HG02981 (cell line): ENCODE data around the gene NFATC3.
"Not testable (repeated sequence)": the region's sequence is repeated elsewhere in the genome, so short reads cannot be mapped to it uniquely, and the experiment has no call there.

Source experiments
- ATAC-seq: cut with Tn5 transposase; IDR thresholded peaks from one replicate; pipeline ENCODE4 v1.9.1; 2021; ENCODE audit warnings: mild to moderate bottlenecking, moderate library complexity; ENCODE audit not compliant: unreplicated experiment

The NFATC3 gene

DNA sequence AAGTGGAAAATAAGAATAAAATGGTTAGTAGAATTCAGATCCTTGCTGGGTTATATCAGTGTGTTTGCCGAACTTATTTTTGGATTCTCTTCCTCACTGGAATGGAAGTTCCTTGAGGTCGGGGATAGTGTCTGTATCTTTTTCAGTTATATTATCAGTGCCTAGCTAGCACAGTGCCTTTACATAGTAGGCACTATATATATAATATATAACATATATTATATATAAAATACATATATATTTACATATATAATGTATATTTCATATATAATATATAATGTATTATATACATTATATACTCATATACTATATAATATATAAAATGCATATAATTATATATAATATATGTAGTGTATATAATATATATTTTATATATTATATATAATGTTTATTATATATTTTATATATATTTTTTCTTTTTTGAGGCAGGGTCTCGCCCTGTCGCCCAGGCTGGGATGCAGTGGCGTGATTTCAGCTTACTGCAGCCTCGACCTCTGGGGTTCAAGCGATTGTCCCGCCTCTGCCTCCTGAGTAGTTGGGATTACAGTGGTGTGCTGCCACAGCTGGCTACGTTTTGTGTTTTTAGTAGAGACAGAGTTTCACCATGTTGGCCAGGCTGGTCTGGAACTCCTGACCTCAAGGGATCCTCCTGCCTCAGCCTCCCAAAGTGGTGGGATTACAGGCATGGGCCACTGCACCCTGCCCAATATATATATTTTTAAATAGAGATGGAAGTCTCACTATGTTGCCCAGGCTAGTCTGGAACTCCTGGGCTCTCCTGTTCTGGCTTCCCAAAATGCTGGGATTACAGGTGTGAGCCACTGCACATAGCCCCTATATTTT, 3.2 kb downstream of the NFATC3 start:
- no peak for ATAC-seq

DNA sequence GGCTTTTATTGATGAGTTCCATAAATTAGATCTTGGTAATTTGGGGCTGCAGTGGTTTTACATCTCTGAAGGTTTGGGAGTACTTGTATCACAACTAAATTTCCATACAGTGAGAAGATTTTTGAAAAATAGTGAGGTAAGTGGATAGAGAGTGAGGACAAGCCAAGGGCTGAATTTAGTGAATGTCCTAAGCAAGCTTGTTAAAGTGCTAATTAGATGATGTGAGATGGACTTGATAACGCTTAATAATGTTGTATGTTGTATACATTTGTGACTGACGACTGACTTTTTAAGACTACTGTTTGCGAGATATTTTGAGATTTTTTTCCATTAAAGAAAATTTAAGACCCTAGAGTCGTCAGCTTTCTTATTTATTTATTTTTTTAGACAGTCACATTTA, 3.9 kb downstream of the NFATC3 start:
- no peak for ATAC-seq

DNA sequence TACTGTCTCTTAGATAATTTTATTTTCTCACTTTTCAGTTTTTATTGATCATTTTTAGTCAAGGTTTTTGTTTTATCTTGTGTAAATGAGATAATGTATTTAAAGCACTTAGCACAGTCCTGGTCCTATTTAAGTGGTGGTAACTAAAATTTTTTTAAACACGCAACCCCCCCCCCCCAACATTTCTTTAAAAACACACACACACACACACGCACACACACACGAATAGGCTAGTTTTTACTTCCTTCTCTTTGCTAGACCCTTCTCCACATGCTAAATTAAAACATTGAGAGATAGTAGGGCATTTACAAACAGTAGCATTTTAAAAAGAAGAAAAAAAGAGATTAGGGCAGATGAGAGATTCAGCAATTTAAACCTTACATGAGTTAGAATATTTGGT, 5.0 kb downstream of the NFATC3 start:
- ATAC-seq: no peak

DNA sequence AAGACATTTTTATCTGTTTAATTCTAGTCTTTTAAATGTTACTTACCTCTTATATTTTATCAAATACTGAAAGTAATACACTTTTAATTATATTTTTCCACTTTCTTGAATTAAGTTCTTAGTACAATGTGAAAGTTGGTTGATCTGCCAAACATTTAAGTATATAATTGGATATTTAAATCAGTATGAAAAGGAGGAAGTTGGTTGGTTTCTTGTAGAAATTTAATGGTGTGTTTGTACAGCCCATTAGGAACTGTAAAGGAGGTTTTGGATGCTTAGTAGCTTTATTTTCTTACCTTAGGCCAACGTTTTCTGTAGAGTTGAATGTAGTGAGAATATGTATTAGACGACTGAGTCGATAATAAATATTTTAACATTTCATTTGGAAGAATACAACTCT, 5.4 kb downstream of the NFATC3 start:
- ATAC-seq: no peak

DNA sequence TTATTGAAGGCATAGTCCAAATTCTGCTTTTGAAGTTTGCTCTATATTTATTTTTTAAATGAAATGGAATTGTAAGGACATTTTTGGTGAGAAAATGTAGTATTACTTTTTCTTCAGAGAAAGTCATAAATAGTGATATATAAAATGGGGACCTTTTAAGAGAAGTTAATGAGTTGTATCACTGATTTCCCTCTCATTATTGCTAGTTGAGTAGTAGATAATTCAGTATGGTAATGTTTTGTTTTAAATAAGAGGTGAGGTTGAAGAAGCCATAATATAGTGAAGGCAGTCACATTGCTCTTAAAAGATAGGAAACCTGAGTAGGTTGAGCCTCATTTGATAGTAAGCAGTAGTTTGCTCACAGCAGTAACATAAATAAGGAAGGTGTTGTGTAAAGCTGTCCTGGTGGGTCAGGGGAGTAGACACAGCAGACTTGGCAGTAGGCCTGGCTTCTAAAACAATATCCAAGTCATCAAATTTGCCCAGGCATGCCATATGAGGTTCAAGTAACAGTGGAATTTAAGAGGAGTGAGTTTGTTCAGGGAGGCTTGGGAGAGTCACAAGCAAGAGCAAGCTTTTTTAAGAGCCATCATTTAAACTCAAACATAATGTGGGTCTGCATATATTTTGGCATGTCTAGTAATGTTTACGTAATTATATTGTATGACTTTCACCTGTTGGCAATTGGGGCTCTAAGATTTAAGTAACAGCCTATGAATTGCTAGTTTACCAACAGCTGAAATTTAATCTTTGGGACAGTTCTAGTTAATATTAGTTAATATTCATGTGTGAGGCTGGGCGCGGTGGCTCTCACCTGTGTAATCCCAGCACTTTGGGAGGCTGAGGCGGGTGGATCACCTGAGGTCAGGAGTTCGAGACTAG, 6.5 kb downstream of the NFATC3 start:
- ATAC-seq: no peak

DNA sequence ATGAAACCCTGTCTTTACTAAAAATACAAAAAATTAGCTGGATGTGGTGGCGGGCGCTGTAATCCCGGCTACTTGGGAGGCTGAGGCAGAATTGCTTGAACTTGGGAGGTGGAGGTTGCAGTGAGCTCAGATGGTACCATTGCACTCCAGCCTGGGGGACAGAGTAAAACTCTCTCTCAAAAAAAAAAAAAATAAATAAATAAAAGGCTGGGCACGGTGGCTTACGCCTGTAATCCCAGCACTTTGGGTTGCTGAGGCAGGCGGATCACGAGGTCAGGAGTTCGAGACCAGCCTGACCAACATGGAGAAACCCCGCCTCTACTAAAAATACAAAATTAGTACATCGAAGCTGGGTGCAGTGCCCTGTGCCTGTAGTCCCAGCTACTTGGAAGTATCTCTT, 7.1 kb downstream of the NFATC3 start:
- ATAC-seq: not testable (repeated sequence)

DNA sequence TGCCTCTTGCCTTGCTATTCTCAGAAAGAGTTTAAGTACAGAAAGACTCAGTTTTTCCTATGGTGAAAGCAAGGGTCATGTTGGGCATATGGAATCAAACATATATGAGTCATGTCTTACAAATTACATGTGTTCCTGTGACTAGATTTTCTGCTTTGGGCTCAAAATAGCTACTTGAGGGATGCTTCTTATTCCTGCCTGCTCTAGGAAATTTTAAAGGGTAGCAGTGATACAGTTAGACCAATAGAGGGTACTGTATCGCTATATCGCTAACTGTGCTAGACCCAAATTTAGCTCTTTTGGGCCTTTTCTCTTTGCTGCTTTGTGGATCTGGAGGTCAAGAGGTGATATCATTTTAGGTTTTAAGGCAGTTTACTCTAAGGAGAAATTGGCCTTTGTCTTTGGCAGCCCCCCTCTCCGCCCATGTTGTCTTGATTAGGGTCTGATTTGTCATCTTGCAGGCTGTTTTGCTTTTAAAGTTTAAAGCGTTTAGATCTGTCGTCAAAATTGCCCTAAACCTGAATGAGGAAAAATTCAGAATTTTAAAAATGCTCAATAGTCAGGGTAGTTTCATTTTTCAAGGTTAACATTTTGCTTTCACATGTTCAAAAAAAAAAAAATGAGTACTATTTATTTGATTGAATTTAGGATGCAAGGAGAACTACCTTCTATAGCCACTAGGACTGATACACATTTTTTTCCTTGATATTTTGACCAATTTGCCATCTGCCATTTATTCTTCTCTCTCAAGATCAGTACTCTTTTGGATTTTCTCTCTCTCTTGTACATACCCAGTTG, 8.8 kb downstream of the NFATC3 start:
- ATAC-seq: no peak

DNA sequence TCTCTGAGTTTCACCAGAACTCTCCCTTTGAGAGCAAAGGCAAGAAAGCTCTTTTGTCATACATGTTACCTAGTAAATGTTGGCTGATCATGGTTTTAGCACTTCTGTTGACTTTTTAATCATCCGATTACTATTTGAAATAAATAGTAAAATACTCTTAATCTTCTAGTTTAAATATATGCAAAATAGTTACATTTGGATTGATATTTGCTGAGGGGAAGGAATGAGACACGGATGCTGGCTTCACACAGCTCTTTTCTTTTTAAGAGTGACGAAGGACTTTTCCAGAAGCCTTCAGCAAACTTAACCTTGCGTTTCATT, 9.4 kb downstream of the NFATC3 start:
- no peak for ATAC-seq

DNA sequence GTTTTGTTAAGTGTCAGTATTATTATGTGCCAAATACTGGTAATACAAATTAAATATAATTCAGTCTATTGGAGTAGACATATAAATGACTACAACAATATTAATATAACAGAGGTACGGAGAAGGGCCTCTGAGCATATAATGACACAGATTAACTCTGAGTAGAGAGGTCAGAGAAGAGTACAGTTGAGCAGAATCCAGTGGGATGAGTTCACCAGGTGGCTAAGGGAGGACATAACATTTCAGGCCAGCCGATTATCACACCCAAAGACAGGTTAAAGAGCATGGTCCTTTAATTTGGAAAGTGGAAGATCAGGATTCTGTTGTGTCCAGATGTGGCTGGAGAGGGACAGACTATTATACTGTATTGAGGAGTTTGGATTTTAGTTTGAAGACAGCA, 11.3 kb downstream of the NFATC3 start:
- ATAC-seq: no peak

DNA sequence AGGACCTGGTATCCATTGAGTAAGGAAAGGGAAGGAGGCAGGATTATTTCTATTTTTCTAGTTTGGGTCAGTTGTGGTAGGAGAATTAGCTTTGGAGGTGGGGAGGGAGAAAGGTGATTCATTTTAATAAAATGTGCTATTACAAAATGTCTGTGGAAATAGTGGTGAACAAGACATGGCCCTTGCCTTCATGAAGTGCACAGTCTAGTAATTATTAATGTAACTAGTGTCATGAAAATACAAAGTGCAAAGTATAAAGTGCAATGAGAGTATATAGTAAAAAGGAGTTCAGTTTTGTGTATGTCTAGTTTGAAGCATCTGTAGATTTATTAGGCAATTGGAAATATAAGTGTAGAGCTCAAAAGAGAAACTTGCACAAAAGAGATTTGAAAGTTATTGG, 11.9 kb downstream of the NFATC3 start:
- no peak for ATAC-seq

DNA sequence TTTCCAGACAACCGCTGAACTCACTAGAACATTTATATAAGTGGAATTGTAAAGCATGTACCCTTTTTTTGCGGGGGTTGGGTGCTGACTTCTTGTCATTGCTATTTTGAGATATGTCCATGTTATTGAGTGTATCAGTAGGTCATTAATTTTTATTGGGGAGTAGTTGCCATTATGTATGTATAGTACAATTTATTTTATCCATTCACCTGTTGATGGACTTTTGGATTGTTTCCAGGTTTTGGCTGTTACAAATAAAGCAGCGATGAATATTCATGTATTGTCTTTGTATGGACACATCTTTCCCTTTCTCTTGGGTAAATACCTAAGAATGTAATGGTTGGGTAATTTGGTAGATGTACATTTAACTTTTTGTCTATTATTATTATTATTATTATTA, 12.7 kb downstream of the NFATC3 start:
- ATAC-seq: no peak

DNA sequence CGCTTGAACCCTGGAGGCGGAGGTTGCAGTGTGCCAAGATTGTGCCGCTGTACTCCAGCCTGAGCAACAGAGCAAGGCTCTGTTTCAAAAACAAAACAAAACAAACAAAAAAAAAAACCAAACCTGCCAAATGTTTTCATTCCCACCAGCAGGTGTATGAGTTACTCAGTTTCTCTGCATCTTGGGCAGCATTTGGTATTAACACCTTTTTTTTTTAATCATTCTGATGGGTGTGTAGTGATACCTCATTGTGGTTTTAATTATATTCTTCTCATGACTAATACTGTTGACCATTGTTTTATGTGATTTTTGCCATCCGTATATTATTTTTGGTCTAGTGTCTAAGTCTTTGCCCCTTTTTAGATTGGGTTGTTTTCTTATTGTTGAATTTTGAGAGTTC, 15.3 kb downstream of the NFATC3 start:
- ATAC-seq: no peak

DNA sequence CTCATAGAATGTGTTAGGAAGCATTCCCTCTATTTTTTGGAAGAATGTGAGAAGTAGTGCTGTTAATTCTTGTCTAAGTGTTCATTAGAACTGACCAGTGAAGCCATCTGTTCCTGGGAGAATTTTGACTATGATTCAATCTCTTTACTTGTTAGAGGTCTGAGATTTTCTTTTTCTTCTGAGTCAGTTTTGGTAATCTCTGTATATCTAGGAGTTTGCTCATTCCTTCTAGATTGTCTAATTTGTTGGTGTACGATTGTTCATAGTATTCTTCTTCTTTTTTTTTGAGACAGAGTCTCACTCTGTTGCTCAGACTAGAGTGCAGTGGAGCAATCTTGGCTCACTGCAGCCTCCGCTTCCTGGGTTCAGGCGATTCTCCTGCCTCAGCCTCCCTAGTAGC, 20.4 kb downstream of the NFATC3 start:
- no peak for ATAC-seq

DNA sequence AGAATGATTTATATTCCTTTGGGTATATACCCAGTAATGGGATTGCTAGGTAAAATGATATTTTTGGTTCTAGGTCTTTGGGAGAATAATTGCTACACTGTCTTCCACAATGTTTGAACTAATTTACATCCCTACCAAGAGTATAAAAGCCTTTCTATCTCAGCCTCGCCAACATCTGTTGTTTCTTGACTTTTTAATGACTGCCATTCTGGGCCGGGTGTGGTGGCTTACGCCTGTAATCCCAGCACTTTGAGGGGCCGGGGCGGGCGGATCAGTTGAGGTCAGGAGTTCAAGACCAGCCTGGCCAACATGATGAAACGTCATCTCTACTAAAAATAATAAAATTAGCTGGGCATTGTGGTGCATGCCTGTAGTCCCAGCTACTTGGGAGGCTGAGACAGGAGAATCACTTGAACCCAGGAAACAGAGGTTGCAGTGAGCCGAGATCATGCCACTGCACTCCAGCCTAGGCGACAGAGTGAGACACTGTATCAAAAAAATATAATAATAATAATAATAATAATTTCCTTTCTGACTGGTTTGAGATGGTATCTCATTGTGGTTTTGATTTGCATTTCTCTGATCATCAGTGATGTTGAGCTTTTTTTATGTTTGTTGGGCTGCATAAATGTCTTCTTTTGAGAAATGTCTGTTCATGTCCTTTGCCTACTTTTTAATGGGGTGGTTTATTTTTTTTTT, 22.2 kb downstream of the NFATC3 start:
- ATAC-seq: not testable (repeated sequence)

DNA sequence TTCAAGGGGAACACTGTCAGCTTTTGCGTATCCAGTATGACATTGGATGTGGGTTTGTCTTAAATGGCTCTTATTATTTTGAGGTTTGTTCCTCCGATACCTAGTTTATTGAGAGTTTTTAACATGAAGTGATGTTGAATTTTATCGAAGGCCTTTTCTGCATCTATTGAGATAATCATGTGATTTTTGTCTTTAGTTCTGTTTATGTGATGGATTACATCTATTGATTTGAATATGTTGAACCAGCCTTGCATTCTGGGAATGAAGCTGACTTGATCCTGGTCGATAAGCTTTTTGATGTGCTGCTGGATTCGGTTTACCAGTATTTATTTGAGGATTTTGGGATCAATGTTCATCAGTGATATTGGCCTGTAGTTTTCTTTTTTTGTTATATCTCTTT, 24.0 kb downstream of the NFATC3 start:
- ATAC-seq: not testable (repeated sequence)

DNA sequence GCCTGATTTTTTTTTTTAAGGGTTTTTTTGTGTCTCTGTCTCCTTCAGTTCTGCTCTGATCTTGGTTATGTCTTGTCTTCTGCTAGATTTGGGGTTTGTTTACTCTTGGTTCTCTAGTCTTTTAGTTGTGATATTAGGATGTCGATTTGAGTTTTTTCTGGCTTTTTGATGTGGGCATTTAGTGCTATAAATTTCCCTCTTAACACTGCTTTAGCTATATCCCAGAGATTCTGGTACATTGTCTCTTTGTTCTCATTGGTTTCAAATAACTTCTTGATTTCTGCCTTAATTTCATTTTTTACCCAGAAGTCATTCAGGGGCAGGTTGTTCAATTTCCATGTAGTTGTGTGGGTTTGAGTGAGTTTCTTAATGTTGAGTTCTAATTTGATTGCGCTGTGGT, 25.4 kb downstream of the NFATC3 start:
- ATAC-seq: not testable (repeated sequence)

DNA sequence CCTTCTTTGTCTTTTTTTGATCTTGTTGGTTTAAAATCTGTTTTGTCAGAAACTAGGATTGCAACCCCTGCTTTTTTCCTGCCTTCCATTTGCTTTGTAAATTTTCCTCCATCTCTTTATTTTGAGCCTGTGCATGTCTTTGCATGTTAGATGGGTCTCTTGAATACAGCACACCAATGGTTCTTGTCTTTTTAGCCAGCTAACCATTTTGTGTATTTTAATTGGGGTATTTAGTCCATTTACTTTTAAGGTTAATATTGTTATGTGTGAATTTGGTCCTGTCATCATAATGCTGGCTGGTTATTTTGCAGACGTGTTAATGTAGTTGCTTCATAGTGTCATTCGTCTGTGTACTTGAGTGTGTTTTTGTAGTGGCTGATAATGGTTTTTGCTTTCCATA, 26.2 kb downstream of the NFATC3 start:
- ATAC-seq: no peak

DNA sequence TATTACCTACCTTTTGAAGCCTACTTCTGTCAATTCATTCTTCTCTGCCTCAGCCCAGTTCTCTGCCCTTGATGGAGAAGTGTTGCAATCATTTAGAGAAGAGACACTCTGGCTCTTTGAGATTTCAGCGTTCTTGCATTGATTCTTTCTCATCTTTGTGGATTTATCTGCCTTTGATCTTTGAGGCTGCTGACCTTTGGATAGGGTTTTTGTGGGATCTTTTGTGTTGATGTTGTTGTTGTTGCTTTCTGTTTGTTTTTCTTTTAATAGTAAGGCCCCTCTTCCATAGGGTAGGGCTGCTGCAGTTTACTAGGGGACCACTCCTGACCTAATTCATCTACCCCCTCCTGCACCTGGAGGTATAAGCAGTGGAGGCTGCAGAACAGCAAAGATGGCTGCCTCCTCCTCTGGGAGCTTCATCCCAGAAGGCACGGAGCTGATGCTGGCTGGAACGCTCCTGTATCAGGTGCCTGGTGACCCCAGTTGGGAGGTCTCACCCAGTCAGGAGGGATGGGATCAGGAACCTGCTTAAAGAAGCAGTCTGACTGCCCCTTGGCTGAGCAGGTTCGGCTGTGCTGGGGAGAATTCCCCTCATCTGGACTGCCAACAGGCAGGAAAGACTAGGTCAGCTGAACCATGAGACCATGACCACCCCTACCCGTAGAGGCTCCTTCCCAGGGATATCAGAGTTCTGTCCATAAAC, 28.0 kb downstream of the NFATC3 start:
- no peak for ATAC-seq

DNA sequence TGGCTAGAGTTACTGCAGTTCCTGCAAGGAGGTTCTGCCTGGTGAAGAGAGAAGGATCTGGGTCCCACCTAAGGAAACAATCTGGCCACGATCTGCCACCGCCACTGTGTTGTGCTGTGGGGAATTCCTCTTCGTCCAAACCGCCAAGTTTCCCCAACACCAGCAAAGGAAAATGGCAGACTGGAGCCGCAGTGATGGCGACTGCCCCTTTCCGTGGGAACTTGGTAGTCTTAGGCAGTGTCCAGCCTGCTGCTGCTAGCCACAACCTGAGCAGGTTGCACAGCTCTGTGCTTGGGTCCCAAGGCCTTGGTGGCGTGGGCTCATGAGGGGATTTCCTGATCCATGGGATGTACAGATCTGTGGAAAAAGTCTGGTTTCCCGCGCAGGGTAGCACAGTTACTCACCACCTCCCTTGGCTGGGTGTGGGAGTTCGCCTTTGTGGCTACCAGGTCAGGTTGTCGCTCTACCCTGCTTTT, 28.6 kb downstream of the NFATC3 start:
- no peak for ATAC-seq

DNA sequence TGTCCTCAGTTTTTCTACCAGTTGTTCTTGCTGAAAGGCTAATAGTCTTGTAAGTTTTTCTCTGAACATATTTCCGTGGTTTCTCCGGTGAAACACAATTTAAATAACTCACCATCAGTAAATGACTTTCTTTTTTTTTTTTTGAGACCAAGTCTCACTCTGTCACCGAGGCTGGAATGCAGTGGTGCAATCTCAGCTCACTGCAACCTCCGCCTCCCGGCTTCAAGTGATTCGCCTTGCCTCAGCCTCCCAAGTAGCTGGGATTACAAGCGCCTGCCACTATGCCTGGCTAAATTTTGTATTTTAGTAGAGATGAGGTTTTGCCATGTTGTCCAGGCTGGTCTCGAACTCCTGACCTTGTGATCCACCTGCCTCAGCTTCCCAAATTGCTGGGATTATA, 29.8 kb downstream of the NFATC3 start:
- ATAC-seq: not testable (repeated sequence)
